Lower leg skin (tissue), 4 donors: ENCODE measurements around the gene CHST10. TPM values are rescaled to one million over a fixed set of nuclear protein-coding genes. Genes with fewer than 3 reads are reported as not detected.

Experiments used
- DNase-seq, 2 donors: peaks; one replicate each; pipeline ENCODE4 v3.0.0-alpha.2; 2019; ENCODE audit warnings: low spot score in 2 of 2
- H3K4me3 ChIP-seq: fragments of 200-600 bp; sonication (generic); 2 replicates; pipeline ENCODE4 v1.5.1; 2017; ENCODE audit warnings: mild to moderate bottlenecking, low read depth; ENCODE audit not compliant: poor library complexity, severe bottlenecking
- POLR2A ChIP-seq, 2 donors: fragments of 450-650 bp; IDR thresholded peaks; one replicate each; pipeline ENCODE4 v1.6.1; 2016 to 2017; ENCODE audit warnings: antibody characterized with exemption in 2 of 2, mild to moderate bottlenecking in 1 of 2, moderate library complexity in 1 of 2
- WGBS, 2 donors: methylation state at CpG; one replicate each; pipeline ENCODE4 v1.1.5; 2018; 5-methylcytosine and 5-hydroxymethylcytosine counted together
- intact Hi-C: fragments of 100-400 bp; cut with DNase I; formaldehyde crosslinking; loops from one replicate; pipeline ENCODE4 v1.15.0; 2023; ENCODE audit warnings: low total_unique reads
- total RNA-seq, 4 donors: library from RNA; depleted of rRNA; stranded (reverse); fragments of >200 nt; gene quantifications; one replicate each; pipeline ENCODE4 v1.1.0, GENCODE V29; 2016
- TF ChIP-seq, protein P1 (sequence below), 3 donors: fragments of 450-650 bp; IDR thresholded peaks; one replicate each; pipeline ENCODE4 v1.5.1; 2016; ENCODE audit warnings: antibody characterized with exemption in 3 of 3, mild to moderate bottlenecking in 3 of 3, moderate library complexity in 2 of 3

Gene CHST10
- total RNA-seq, 4 donors from 2014 or later: 0.66 to 5.5 (median 2.4) TPM

GRCh38 chr2:100401268-100401667 is 16.2 kb downstream of the CHST10 start:
- intact Hi-C loops: no loop called here

GRCh38 chr2:100399714-100400113 is 17.8 kb downstream of the CHST10 start:
- 91 to 93% methylated on average over 9 of the region's 9 CpGs for WGBS, 2 donors
- no peak for TF ChIP-seq POLR2A (IDR thresholded peaks at IDR 0.05)
- TF ChIP-seq, protein P1, sequence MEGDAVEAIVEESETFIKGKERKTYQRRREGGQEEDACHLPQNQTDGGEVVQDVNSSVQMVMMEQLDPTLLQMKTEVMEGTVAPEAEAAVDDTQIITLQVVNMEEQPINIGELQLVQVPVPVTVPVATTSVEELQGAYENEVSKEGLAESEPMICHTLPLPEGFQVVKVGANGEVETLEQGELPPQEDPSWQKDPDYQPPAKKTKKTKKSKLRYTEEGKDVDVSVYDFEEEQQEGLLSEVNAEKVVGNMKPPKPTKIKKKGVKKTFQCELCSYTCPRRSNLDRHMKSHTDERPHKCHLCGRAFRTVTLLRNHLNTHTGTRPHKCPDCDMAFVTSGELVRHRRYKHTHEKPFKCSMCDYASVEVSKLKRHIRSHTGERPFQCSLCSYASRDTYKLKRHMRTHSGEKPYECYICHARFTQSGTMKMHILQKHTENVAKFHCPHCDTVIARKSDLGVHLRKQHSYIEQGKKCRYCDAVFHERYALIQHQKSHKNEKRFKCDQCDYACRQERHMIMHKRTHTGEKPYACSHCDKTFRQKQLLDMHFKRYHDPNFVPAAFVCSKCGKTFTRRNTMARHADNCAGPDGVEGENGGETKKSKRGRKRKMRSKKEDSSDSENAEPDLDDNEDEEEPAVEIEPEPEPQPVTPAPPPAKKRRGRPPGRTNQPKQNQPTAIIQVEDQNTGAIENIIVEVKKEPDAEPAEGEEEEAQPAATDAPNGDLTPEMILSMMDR (IDR thresholded peaks at IDR 0.05): no peak
- H3K4me3 ChIP-seq: no peak overlapping the region
- intact Hi-C loops: no loop called here
- no peak for DNase-seq

More at GRCh38 chr2:100401268-100401667, 16.2 kb downstream of the CHST10 start:
- TF ChIP-seq, protein P1 (IDR thresholded peaks at IDR 0.05): no peak
- no peak for TF ChIP-seq POLR2A (IDR thresholded peaks at IDR 0.05)
- H3K4me3 ChIP-seq: no peak overlapping the region
- no peak for DNase-seq
- WGBS, 2 donors: 96 to 98% methylated on average over 7 of the region's 7 CpGs

DNA sequence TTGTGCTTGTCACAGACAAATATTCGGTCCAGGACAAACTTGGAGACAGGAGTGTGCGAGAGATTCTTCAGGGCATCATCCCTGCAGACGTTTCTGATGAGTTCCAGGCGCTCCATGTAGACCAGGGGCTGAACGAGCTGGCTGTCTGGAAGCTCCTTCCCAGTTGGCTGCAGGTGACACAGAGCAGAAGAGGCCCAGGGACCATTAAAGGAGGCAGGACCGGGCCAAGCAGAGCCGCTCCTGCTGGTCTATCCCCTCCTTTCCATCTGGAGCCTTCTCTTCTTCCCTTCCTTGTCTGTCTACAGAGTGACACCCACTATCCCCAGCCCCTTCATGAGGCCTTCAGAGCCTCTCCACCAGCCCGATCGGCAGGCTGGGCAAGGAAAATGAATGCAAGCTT is 19.5 kb downstream of the CHST10 start:
- TF ChIP-seq POLR2A (IDR thresholded peaks at IDR 0.05): no peak
- TF ChIP-seq, protein P1 (IDR thresholded peaks at IDR 0.05): no peak
- DNase-seq: no peak
- WGBS, 2 donors: 85 to 88% methylated on average over 9 of the region's 9 CpGs
- intact Hi-C loops: no loop called here
- no peak overlapping the region for H3K4me3 ChIP-seq

DNA sequence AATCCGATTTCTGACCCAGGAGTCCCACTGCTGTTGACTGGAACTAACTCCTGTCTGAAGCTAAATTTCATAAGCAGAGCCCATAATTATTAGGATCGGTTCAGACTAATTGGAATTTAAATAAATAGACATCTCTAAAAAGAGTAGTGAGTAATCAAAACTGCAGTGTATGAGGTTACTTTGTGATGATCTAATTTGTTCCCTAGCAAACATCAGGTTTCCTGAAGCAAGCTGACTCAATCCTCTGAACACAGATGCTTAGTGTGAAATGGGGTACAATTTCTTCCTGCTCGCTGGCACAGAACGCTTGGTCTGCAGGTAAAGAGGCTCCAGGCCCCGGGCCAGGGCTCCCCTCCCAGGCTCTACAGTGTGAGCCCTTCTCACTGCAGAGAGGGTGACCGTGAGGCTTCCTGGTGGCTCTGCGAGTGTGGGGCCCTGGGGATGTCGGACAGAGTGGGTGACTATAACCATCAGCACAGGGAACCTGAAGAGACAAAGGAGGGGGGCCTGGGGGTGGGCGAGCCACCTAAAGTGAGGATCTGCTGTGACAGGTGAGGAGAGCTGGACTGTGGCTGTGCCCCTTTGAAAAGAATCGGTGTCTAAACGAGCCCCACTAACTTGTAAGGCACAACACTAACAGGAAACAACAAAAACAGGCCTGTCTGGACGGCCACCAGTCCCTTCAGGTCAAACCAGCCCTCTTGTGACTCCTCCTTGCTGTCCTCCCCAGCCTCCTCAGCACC is 20.2 kb downstream of the CHST10 start:
- intact Hi-C loops: no loop called here
- no peak for DNase-seq
- 86 to 87% methylated on average over 12 of the region's 12 CpGs for WGBS, 2 donors
- no peak for TF ChIP-seq POLR2A (IDR thresholded peaks at IDR 0.05)
- TF ChIP-seq, protein P1 (IDR thresholded peaks at IDR 0.05): no peak
- no peak overlapping the region for H3K4me3 ChIP-seq

DNA sequence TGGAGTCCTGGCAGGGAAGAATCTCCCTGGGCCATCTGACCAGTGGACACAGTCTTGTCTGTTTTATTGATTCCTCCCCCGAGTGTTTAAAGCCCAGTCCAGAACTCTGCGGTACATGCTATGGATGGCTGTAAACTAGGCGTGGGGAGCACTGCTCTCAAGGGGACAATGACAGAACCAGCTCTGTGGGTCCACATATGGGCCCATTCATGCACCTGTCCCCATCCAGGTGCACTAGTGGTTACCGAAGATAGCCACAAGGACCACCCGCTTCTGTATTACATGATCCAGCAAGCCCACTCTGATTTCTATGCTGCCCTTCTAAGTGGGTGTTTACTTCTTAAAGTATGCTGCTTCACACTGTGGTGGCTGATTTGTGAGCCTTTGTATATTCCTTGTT is 21.0 kb downstream of the CHST10 start:
- H3K4me3 ChIP-seq: no peak overlapping the region
- DNase-seq: no peak
- intact Hi-C loops: no loop called here
- TF ChIP-seq, protein P1 (IDR thresholded peaks at IDR 0.05): no peak
- no peak for TF ChIP-seq POLR2A (IDR thresholded peaks at IDR 0.05)
- 92 to 93% methylated on average over 5 of the region's 5 CpGs for WGBS, 2 donors
